GM19468 (cell line): ENCODE measurements around the gene SDCBP2.

ENCODE experiments used
- ATAC-seq: cut with Tn5 transposase; IDR thresholded peaks from one replicate; pipeline ENCODE4 v1.9.1; 2021; ENCODE audit warnings: mild to moderate bottlenecking, moderate library complexity, moderate number of reproducible peaks; ENCODE audit not compliant: unreplicated experiment; ENCODE audit errors: extremely low read depth

Gene SDCBP2

DNA sequence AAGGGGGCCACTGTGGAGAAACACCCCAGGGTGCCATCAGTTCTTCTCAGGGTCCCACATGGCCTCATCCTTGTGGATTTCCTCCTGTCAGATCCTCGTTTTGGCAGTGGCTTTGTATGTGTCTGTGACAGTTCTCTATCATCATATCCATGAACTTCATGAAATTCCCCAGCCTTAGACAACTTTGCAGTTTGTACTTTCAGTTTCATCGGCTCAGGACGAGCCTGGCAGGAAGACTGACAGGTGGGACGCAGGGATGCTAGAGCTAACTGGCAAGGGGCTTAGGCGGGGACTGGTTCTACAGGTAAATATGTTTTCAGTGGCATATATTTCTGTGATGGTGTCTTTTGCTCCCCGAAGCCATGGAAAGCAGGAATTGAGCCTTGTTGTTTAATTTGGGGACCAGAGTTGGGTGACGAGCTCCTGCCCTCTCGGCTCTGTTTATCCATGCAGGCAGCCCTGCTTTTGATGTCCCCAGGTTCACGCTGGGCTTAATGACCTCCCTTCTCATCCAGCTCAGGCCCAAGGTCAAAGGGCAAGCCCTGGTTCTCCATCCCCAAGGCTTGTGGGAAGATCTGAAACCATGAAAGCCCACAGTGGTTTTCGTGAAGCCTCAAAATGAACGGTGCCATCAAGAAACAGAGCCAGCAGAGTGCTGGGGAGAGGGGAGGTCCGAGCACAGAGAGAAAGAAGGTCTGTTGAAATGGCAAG lies 11.2 kb downstream of the SDCBP2 start:
- no peak for ATAC-seq

DNA sequence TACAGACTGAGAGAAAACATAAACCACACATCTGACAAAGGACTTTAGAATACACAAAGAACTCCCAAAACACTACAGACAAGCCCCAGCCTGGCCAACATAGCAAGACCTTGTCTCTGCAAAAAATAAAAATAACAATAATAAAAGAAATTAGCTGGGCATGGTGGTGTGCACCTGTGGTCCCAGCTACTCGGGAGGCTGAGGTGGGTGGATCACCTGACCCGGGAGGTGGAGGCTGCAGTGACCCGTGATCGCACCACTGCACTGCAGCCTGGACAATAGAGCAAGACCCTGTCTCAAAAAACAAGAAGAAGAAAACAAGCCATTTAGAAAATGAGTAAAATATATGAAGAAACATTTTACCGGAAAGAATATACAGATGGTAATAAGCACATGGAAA lies 13.1 kb downstream of the SDCBP2 start:
- ATAC-seq, result no peak

DNA sequence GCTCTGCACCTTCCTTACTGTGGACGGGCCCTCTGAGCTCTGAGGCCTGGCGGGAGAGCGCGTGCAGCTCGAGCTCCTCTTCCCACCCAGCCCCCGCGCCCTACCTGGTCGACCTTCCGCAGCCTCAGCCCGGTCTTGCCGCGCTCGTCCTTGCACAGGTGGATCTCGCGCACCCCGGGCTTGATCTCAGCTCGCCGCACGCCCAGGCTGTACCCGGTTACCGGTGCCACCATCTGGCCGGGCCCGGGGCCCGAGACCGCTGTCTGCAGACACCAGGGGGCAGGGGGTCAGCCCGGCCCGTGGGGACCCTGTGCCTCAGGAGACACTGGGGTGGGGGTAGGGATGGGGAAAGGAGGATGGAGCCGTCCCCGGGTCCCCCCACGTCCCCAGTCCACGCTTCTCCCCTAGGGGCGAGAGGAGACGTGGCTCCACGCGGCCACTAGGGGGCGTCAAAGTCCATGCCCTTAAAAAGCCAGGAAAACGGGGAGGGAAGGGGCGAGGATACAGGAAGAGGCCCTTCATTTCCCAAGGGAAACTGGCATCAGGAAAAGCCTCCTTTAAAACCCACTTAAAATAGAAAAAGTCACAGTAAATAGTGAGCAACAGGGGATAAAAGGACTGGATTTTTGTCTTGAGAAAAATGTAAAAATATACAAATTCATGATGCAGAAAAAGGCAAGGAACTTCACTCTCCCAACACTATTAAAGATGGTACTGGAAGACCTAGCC lies 15.5 kb downstream of the SDCBP2 start:
- ATAC-seq, result no peak

DNA sequence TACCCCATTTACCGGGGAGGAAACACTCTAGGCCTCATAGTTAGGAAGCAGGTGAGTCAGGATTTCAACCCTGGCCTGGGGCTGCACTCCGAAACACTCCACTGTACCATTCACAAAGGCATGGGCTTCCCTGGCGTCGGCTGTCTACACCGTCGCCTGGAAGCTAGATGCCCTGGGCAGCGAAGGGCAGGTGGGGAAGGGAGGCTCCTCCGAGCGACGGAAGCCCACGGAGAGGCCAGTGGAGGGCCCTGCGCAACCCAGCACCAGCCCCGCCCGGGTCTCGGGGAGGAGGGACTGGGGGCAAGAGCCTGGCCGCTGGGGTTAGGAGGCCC lies 16.1 kb downstream of the SDCBP2 start:
- ATAC-seq, result no peak

DNA sequence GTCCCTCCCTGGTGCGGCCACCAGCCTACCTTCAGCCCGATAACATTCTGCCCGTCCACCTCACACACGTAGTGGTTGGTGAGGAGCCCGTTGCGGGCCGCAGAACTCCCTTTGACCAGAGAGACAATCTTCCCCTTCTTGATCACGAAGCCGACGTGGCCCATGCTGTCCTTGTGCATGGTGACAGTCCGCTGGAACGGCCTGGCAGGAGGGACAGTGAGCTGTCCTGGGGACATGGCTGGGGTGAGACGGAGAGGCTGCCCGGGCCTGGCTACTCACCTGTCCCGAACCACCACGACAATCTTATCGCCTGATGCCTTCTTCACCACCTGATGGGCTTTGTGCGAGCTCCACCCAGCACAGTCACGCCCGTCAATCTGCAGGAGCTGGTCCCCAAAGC lies 16.6 kb downstream of the SDCBP2 start:
- no peak for ATAC-seq

DNA sequence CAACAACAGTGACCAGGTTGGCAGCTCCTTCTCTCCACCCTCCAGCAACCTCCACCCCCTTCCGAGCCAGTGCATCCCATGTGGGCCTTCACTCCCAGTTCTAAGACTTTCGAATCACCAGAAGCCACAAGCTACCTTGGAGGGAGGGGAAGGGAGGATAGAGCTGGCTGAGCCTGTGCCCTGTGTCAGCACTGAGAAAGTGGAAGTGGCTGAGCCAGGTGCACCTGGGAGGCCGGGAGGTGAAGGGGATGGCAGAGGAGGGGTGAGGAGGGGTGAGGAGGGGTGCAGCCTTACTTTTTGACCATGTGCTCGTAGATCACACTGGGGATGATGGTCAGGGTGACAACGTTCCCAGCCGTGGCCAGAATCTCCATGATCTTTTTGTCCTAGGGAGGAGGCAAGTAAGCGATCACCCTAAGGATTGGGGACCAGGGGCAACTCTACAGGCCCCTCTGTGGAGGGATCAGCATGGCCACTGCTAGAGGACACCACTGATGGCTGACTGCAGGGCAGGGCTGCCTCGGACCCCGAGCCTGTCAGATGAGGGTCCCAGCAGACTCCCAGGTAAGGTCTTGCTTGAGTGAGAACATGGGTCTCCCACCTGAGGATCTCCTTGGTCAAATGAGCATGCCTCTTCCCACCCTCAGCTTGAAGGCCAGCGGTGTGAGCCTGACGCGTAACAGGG lies 18.3 kb downstream of the SDCBP2 start:
- no peak for ATAC-seq

DNA sequence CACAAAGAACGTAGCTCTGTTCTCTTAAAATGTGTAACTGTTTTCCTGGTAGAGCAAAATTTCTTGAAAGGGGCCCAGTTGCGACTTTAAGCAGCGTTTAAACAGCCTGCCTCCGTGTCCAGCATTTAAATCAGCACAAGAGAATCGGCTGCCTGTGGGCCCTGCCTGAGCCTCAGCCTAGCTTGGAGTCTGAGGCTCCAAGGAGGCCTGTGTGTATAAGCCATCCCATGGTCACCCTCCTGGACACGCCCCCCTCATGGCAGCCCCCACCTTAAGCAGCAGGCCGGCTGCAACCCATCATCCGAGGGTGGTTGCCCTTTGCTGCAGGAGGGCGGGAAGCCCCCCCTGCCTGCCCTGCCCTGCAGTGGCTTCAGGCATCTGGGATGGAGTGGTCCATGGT lies 18.9 kb downstream of the SDCBP2 start:
- no peak for ATAC-seq

DNA sequence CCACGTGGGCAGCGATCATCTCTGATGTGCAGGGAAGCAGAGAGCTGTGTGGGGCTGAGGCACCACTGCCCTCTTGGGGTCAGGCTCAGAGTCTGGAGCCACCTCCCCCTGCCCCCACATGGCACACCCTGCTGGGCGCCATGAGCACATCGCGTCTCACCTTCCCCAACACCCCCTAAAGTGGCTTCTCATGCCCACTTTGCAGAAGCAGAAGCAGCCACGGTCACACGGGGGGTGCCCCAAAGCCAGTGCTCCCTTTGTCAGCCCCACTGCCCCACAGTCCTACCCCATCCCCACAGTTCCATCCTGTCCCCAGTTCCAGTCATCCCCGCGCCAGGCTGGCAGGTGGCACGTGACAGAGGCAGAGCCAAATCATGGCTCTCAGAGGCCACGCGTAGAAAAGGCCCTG lies 19.5 kb downstream of the SDCBP2 start:
- ATAC-seq, result no peak

DNA sequence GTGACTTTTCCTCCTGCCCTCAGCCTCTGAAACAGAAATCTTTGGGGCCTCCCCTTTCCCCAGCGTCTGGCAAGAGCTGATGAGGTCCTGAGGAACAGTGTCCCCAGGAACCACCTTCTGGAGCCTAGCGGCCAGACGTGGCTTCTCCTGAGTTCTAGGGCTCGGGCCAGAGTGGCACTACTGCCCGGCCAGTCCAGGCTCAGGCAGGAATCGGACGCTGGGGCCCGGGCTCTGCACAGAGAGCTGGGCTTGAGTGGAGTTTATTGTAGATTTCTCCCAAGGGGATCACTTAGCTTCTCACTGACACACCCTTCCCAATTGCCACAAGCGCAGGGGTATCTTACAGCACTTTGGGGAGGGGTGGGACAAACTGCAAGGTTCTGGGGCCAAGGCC lies 20.2 kb downstream of the SDCBP2 start:
- no peak for ATAC-seq

DNA sequence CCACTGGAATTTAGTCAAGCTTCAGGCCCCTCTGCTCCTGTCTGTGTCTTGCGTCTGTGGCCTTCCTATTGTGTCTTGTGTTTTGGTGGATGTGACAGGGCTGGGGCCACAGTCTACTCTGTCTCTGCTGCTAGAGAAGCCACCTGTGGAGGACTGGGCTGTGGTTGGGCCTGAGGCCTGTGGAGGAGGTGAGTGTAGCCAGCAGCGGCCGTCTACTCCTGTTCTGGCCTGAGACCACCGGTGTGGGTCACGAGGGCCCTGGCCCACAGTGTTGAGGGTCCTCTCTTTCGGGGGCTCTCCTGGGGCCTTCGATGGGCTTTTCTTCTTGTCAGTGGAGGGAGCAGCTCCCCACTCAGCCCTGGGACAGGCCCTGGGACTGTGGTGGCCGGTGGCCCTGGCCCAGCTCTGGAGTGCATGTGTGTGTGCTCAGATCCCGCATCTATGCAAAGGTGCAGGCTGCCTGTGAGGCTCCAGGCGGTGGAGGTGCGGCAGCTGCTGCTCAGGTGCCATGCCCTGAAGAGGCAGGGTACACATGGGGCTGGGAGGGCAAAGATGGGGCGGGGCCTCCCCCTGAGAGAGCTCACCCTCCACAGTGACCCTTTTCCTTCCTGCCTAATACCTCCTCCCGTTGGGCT lies 20.8 kb downstream of the SDCBP2 start:
- no peak for ATAC-seq

DNA sequence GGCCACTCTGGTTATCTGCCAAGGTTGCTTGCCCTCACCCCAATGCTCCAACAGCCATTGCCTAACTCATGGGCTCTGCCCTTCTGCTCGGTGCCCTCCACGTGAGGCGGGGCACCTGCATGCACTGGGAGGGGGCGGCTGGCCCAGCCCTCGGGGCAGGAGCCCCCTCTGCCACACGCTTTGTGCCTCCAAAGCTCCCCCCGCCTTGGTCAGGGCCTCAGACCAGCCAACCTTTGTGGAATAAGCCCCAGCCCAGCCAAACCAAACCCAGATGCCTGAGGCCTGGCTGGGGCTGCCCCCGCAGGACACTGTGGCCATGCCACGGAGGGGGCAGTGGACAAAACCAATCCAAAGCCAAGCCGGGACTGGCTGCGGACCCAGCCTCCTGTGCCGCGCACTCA lies 21.4 kb downstream of the SDCBP2 start:
- ATAC-seq, result no peak

DNA sequence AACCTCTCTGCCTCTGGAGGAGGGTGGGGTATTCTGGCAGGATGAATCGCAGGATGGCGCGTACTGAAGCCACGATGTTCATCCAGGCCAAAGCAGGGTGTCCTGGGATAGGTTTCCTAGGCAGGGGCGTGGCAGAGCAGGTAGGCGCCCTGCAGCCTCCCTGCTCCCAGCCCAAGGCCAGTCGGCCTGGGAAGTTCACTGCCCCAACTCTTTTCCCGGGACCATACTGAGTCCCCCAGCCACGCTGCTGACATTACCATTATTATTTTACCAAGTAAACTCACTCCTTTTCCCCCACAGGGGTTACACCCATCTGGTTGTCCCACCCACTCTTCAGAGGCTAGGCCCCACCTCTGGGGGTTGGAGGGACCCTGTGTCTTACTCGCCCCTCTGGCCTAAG lies 21.8 kb downstream of the SDCBP2 start:
- no peak for ATAC-seq

DNA sequence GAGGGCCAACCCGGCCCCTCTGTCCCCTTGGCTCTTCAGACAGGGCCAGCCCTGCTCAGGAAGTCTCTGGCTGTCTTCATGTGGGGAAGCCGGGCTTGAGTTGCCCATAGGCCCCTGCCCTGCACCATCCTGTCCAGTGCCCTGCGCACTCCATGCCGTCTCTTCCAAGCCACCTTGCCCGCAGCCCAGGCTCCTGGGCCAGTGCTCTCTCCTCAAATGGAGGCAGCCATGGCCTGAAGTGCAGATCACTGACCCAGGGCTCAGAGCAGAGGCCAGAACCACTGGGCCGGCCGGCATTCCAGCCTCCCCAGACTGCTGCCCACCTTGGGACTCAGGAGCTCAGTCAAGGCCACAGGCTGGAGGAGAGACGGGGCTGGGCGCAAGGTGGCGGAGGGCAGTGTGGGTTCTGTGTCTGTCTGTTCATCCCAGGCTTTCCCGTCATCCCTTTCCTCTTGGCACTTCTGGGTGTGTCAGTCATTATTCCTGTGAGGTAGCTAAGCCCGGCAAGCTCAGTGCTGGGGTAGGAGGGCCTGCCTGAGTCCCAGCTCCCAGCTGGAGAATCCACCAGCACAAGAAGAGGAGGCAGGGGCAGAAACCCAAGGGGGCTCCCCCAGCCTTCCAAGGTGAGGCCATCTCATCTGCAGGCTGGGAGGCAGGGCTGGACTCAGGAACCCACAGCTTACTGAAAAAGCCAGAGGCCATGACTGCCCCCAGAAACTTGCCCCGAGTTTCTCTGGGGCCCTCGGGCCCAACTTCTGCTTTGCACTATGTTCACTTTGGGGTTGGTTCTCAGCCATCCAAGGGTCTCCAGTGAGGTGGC lies 22.4 kb downstream of the SDCBP2 start:
- ATAC-seq, result no peak

DNA sequence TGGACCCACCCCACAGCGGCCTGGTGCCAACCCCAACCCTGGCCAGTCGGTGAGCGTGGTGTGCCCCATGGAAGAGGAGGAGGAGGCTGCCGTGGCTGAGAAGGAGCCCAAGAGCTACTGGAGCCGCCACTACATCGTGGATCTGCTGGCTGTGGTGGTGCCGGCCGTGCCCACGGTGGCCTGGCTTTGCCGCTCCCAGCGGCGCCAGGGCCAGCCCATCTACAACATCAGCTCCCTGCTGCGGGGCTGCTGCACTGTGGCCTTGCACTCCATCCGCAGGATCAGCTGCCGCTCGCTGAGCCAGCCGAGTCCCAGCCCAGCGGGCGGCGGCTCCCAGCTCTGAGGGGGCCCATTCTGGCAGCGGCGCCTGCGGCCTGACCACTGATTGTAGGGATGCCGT lies 23.2 kb downstream of the SDCBP2 start:
- no peak for ATAC-seq

DNA sequence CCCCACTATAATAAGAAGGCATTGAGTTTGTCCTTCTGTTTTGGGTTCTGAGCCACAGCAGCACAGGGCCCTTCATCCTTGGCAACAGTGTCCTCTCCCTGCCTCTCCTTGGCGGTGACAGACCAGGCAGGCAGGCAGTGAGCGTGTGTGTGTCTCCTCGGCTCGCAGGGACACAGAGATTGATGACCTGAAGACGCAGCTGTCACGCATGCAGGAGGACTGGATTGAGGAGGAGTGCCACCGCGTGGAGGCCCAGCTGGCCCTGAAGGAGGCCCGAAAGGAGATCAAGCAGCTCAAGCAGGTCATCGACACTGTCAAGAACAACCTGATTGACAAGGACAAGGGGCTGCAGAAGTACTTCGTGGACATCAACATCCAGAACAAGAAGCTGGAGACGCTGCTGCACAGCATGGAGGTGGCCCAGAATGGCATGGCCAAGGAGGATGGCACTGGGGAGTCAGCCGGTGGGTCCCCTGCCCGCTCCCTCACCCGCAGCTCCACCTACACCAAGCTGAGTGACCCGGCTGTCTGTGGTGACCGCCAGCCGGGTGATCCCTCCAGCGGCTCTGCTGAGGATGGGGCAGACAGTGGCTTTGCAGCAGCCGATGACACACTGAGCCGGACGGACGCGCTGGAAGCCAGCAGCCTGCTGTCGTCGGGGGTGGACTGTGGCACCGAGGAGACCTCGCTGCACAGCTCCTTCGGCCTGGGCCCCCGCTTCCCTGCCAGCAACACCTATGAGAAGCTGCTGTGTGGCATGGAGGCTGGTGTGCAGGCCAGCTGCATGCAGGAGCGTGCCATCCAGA lies 24.0 kb downstream of the SDCBP2 start:
- ATAC-seq, result no peak

DNA sequence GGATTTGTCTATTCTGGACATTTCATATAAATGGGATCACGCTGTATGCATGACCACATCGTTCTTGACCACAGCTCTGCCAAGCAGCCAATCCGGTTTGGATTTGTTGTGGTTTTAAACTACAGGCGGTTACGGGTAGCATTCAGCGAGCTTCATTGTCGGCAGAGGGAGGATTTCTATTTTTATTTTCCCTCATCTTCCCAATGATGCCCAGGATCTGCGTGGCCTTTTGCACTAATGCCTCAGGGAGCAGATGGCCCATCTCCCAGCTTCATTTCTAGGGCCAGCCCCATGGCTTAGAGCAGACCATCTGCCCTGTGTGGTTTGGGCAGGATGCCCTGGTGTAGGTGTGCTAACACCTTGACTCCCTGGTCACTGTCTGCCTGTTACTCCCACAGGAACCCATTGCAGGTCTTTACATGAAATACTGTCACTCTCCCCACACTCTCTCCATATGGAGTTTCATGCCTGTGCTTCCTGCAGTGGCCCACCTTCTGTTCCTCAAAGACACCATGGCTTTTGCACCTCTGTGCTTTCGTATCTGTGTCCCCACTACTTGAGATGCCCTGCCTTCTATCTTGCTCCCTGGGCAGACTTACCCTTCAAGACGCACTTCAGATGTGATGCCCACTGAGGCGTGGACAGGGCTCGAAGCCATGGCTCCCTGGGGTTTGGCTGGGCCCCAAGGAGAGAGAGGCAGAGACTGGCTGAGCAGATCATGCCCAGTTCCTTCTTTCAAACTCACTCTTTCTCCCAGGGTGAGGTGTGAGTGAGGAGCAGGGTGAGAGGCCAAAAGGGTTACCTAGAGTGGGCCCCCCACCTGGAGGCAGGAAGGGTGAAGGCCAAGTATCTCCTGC lies 26.0 kb downstream of the SDCBP2 start:
- ATAC-seq, result no peak

DNA sequence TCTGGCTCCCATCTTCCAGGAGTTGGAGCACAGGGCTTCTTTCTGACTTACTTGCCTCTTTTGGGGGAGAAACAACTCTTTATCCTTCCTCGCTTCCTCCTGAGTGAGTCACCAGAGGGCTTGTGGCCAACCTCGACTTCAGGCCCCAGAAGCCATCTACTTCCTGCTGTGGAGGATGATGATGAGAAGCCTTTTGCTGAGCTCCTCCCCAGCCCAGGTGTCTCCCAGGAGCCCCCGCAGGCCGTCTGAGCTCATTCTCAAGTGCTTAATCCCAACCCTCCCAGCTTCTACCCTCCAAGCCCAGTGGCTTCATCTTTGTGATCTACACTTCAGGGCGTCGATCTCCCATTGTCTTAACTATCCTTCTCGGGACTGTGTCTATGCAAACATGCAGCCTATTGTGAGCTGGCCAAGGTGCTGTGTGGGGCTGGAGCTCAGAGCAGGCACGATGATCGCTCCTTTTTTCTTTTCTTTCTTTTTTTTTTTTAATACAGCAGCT lies 27.9 kb downstream of the SDCBP2 start:
- no peak for ATAC-seq

DNA sequence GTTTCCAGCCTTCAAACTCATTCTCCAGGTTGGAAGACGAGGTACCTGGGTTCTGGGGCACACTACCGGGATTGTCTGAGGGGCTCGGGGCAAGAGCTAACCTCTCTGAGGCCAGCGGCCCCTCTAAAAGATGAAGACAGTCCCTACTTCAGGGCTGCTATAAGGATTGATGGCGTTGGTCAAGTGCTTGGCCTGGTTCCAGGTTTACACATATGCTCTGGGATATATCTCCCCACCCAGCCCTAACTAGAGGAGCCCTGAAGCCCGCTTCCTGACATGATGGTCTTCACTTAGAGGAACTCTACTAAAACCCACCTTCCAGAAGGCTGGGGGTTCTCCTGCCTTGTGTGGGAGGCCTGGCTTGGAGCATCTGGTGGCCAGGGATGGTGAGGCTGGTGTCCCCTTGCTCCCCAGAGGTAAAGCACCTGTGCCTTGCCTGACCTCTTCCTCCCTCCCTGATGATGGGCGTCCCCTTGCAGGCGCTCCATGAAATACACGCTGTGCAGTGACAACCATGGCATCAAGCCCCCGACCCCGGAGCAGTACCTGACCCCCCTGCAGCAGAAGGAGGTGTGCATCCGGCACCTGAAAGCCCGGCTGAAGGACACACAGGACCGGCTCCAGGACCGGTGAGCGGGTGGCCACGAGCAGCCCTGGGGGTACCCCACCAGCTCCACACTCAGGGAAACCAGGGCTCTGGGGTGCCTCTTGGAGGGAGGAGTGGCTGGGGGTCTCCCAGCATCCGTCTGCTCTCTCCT lies 28.7 kb downstream of the SDCBP2 start:
- no peak for ATAC-seq
